Measurements from ENCODE around the gene EPS8L3.

GRCh38 chr1:109772658-109773202, 9.0 kb upstream of the EPS8L3 start:
- TF ChIP-seq TAF1 (IDR thresholded peaks at IDR 0.05; ENCODE audit: borderline replicate concordance, insufficient read depth, low read length) (no peak), POLR2AphosphoS5 (IDR thresholded peaks at IDR 0.05; ENCODE audit: low read depth, low read length) (no peak), SIN3A (IDR thresholded peaks at IDR 0.05; ENCODE audit: borderline replicate concordance, insufficient read depth, low read length) (no peak)

Measured in PFSK-1 (cell line).